ENCODE measurements around the gene DIABLO.

DNA sequence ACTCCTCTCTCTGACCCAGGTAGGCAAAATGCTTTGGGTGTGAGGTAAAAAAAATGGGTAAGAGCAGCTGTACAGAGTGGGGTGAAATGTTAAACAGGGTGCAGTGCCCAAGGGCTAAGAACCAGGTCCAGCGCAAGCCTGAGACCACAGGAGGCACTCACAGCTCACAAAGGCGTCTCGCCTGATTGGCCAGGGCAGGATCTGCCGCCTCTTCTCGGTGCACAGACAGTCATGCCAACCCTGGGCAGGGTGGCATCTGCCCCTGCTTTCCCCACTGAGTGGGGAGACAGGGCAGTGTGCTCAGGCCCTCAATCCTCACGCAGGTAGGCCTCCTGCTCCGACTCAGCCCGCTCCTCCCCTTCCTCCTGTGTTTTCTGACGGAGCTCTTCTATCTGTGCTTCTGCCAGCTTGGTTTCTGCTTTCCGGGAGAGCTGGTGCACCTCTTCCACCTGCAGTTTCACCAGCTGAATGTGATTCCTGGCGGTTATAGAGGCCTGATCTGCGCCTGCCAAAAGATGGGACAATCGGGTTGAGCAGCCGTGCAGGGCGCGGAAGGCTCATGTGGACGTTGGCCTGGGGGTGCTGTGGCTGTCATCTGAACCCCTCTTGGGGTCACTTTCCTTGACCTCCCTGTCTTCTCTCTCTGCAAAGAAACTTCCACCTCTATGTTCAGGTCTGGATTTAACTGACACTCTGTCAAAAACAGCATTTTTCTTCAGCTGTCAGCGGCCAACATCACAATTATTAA lies 17.6 kb downstream of the DIABLO start:
- TF ChIP-seq, protein P1, sequence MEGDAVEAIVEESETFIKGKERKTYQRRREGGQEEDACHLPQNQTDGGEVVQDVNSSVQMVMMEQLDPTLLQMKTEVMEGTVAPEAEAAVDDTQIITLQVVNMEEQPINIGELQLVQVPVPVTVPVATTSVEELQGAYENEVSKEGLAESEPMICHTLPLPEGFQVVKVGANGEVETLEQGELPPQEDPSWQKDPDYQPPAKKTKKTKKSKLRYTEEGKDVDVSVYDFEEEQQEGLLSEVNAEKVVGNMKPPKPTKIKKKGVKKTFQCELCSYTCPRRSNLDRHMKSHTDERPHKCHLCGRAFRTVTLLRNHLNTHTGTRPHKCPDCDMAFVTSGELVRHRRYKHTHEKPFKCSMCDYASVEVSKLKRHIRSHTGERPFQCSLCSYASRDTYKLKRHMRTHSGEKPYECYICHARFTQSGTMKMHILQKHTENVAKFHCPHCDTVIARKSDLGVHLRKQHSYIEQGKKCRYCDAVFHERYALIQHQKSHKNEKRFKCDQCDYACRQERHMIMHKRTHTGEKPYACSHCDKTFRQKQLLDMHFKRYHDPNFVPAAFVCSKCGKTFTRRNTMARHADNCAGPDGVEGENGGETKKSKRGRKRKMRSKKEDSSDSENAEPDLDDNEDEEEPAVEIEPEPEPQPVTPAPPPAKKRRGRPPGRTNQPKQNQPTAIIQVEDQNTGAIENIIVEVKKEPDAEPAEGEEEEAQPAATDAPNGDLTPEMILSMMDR (conservative IDR thresholded peaks at IDR 0.05; ENCODE audit: low read depth, low read length): no peak
- no peak for TF ChIP-seq EZH2 (IDR thresholded peaks at IDR 0.05; ENCODE audit: borderline replicate concordance, low read depth, low read length, poor library complexity, severe bottlenecking)
